ENCODE results near the gene TBX4.

DNA sequence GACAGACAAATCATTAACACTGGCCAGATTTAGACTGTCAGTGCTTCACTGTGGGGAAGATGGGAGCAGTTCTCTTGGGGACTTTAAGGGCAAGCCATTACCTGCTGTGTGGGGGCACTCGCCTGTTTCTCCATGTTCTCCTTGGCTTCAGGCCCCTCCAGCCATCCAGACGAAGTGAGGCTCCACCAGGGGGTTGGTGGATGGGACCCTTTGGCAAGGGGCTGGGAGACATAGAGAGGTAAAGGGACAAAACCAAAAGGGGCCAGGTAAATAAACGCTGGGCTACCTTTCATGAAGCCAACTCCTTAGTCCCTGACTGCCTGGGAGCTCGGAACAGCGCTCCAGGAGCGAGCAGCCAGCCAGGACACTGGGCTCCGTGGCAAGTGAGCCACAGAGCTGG lies 14.0 kb downstream of the TBX4 start:
- TF ChIP-seq, protein P1, sequence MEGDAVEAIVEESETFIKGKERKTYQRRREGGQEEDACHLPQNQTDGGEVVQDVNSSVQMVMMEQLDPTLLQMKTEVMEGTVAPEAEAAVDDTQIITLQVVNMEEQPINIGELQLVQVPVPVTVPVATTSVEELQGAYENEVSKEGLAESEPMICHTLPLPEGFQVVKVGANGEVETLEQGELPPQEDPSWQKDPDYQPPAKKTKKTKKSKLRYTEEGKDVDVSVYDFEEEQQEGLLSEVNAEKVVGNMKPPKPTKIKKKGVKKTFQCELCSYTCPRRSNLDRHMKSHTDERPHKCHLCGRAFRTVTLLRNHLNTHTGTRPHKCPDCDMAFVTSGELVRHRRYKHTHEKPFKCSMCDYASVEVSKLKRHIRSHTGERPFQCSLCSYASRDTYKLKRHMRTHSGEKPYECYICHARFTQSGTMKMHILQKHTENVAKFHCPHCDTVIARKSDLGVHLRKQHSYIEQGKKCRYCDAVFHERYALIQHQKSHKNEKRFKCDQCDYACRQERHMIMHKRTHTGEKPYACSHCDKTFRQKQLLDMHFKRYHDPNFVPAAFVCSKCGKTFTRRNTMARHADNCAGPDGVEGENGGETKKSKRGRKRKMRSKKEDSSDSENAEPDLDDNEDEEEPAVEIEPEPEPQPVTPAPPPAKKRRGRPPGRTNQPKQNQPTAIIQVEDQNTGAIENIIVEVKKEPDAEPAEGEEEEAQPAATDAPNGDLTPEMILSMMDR (IDR thresholded peaks at IDR 0.05) = no peak
- no peak for TF ChIP-seq POLR2A (IDR thresholded peaks at IDR 0.05)
- no peak for TF ChIP-seq EP300 (IDR thresholded peaks at IDR 0.05)
